Eye (tissue), 1 donor: ENCODE data around the gene CA4.
A peak's percentile ranks its signal among the peaks of the same experiment; 100 is the strongest.

ENCODE experiments used
- DNase-seq: peaks from one replicate; pipeline ENCODE4 v3.0.0-alpha.2; 2015

The CA4 gene

DNA sequence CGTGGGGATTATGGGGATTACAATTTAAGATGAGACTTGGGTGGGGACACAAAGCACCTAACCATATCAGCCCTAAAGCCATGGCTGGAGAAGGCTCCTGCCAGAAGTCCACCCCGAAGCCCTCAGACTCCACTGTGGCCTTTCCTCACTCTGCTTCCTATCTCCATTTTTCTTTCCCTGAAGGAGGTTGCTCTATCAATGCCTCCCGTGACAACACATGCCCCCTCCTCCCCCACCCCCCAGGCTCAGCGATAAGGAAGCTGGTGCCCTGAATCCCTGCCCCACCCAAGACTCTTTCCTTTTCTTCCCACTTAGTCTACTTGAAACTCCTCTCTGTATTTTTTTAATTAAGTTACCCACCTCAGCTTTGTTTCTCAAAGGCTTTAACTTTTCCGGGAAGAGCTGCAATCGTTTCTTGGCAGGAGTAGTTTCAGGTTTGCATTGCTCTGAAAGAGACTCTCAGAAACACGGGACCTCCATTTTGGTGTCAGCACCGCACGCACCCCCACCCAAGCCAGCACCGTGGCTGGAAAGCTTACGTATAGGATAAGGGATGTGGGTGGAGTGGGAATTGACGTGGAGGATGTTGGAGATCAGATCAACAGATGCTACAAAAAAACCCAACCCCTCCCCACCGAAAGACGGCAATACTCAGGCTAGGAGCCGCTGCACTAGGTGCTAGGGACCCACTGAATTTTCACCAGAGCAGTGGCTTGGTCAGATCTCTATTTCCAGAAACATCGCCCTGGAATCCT, 15.2 kb upstream of the CA4 start:
- no peak for DNase-seq

GRCh38 chr17:60135151-60135950, 14.4 kb upstream of the CA4 start:
- DNase-seq = peak; percentile 95

- no peak for DNase-seq
These were observed 13.7 kb upstream of the CA4 start for GRCh38 chr17:60135951-60136666.

- DNase-seq = no peak
These were observed 12.0 kb upstream of the CA4 start for GRCh38 chr17:60137731-60138130.

DNA sequence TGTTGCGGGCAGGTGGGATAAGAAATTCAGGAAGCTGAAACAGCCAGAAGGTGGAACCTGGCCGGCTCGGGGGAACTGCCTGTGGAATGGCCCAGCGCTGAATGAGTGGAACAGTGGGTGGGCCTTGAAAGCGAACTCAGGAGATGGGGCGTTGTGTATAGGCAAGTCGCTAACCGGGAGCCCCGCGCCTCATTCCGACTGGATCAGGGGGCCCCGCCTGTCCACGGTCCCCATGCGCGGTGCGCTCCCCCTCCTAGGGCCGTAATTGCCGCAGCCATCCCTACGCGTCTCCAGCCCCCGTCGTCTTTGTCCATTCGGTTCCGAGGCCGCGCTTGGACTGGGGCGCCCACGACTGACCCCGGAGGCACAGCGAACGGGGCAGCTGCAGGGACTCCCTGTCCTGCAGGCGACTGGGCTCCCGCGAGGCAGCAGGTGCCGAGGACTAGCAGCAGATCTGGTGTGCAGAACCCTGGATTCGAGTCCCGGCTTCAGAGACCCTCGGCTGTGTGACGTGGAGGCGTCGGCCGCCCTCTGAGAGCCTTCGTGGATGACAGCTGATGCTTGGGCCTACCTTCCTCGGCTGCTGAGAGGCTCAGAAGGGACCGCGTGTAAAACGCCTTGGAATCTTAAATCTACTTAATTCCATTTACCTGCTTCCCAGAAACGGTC, 10.9 kb upstream of the CA4 start:
- peak; percentile 28 for DNase-seq

DNA sequence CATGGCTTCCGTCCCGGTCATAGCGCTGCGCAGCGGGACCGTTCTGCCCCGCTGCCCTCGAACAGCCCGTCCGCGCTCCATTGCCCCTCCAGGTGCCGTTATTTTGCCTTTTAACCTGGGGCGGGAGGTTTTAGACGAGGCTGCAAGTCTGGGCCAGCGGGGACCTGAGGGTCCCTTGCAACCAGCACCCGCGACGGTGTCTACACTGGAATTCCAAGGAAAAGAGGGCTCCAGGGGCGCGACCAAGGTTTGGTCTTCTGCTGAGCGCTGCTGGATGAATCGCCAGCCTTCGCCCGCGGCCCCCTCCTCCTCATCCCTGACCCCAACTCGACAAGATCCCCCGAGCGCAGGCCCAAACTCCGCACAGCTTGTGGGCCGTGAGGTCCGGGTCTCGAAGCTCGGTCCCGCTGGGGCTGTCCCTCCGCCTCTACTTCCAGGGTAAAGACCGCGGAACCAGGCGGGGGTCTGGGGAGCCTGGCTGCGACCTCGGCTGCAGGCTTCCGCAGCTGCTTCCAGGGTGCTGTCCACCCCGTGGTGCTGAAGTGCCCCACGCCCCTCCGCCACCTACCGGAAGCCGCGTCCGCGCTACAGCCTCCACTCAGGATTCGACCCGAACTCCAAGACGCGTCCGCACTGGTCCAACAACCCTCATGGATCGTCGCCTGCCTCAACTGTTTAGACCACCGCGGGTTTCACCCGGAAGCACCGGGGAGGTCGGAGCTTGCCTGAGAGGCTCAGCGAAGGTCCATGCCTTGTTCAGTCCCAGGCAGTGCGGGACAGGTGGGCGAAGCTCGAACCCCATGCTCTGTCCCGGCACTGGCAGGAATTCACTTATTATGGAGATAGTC, 10.1 kb upstream of the CA4 start:
- DNase-seq = peak; percentile 89

DNA sequence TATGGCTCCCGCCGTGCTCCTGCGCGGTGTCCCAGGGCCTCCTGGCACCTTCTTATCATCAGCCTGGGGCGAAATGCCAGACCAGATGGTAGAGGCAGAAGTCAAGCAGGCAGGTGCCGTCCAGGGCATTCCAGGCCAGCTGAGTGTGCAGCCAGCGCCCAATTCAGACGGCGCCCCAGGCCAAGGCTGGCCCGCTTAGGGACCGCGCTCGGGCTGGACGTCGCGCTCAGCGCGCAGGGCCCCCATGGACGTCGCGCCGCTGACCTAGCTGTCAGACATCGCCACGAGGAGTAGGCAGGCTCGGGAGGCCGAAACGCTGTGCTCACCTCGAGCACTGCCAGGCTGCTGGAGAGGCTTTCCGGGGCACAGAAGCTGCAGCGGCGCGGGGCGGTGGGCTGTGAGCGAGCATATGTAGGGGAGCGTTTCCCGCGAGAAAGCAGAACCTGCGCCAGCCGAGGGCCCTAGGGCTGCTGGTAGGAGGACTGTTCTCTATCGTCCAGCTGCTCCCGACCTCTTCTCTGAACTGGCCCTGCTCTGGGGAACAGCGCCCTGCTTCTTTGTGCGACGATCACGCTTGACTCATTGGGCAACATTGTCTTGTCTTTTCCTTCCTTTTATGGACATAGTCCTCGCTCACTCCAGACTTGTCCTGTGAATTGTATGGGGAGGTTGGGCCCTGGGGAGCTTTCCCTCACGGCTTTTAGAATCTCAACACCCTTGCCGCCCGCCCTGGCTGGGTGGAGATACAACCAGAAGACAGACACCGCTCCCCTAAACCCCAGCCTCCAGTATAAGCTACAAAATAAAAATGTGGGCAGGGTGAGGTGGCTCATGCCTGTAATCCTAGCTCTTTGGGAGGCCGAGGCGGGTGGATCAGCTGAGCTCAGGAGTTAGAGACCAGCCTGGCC, 8.4 kb upstream of the CA4 start:
- peak; percentile 32 for DNase-seq

DNA sequence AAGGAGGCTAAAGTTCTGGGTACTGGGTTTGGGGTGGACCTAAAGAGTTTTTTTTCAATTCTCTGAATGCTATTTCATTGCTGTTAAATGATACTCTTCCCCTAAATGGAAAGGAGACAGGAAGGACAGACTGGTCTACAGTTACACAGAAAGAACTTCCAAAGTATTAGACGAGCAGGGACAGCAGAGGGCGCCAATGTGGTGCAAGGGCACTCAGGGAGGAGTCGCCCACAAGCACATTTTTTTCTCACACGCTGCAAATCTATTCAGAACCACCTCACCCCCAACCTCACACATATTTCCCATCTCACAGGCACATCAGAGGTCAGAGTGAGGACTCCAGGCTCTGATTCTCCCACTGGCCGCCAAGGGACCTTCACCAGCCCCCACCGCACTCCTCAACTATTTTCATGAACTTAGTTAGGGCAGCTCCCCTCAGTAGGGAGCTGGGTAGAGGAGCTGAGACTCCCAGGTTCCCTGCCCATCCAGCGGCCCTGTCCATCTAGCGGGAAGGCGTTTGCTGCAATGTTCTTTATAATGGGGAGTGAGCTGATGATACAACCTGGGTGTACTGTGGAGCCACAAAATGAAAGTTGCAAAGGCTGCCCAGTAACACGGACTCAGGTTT, 6.8 kb upstream of the CA4 start:
- DNase-seq = peak; percentile 90

DNA sequence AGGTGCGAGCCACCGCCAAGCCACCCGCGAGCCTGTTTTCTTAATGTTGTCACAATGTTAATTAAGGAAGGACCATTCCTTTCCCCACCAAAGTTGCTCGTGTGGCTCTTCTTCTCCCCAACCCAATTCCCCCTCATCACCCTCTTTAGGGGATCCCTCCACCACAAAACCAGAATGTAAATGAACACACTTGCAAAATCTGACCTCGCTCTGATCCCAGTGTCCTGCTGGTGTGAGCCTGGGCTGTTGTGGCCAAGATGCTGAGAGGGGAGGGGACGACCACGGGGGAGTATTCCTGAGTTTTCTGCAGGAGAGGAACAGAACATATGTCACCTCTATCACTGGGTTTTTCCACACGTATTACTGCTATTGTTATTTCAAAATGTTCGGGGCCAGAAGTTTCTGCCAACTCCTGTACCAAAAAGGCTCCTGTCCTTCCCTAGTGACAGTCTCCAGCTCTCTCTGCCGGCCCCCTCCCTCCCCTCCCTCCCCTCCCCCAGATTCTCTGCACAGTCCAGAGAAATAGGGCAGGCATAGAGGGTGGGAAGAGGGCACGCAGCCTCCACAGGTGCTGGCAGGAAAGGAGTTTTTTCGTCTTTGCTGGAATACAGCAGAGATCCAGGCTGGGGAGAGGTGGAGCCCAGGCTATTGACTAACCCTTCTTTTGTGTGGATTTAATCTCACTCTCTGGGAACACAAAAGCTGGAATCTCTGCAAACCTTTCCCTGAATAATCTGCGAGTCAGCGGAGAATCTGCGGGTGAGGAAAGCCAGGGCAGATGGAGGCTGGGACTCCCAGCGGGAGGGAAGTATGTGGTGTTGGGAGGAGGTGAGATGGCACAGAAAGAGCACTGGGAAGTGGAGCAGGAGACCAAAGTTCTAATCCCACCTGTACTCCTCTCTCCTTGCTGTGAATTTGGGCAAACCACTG, 4.5 kb upstream of the CA4 start:
- DNase-seq = no peak

DNA sequence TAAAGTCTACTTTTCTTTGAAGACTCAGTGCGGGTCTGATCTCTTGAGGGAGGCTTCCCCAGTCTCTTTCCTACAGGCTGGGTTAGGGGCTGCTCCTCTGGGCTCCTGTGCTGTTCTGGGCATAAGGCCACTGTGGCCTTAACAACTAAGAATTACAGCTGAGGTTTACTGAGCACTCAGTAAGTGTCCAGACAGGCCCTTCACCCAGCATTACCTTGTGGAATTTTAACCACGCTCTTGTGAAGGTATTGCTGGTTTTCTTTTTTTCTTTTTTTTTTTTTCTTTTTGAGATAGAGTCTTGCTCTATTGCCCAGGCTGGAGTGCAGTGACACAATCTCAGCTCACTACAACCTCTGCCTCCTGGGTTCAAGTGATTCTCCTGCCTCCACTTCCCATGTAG, 3.6 kb upstream of the CA4 start:
- DNase-seq = no peak

GRCh38 chr17:60147553-60148223, 2.1 kb upstream of the CA4 start:
- DNase-seq = no peak

DNA sequence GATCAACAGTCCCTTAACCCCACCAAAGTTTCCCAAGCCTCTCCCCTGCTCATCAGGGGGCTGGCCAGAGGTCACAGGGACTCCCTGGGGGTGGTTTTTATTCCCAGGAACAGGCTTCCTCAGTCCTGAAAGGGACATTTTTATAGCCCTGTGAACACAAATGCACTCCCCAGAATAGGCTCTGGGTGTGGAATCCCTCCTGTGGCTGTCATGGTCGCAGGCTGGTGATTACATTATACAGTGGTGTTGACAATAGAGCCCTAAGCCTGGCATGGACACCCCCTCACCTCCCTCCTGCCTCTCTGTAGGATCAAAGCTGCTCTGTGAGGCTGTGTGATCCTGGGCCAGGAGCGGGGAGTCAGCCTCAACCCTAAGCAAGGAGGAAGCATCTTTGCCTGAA, 1.4 kb upstream of the CA4 start:
- no peak for DNase-seq

- no peak for DNase-seq
These were observed 1.6 kb downstream of the CA4 start for GRCh38 chr17:60151355-60151754.

- DNase-seq = peak; percentile 22
These were observed 4.0 kb downstream of the CA4 start for GRCh38 chr17:60153606-60154390.

DNA sequence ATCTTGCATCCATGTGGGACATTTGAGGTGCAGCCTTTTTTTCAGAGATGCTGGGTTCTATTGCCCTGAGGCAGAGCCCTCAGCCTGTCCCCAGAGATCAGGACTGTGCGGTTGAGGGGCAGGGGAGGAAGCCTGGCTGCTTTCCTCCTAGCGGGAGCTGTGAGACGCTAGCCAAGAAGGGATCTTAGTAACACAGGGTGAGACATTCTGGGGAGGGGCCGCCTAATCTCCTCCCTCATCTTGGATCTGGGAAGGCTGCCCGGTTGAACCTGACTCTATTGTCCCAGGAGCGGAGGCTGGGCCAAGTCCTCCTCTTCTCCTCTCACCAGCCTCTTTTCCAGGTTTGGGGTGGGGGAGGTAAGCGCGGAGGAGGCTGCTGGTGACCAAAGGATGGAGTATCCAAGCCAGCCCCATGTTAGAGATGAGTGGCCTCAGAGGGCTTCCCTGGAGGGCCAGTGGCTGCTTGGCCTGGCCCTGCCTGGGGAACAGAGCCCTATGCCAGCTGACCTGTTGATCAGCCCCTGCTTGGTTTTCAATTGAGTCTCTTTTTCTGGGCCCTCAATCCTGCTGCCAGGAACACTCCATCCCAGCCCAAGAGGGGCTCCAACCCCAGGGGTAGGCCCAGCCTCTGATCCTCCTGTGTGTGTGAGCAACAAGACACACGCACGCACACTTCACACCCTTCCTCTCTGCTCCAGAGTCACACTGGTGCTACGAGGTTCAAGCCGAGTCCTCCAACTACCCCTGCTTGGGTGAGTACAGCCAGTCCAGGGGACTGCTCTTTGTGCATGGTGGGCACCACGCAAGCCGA, 5.0 kb downstream of the CA4 start:
- peak; percentile 61 for DNase-seq

DNA sequence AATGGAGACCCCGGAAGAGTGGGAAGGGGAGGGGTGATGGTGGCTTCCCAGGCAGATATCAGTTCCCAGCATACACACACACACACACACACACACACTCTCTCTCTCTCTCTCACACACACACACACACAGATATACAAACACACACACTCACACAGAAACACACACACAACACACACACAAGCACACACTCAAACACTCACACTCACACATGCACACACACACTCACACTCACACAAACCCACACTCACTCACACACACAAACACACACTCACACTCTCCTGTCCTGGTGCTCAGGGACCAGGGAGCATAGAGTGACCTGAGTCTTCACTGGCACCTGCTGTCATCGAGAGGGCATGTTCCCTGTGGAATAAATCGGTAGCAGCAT, 5.6 kb downstream of the CA4 start:
- DNase-seq = no peak

DNA sequence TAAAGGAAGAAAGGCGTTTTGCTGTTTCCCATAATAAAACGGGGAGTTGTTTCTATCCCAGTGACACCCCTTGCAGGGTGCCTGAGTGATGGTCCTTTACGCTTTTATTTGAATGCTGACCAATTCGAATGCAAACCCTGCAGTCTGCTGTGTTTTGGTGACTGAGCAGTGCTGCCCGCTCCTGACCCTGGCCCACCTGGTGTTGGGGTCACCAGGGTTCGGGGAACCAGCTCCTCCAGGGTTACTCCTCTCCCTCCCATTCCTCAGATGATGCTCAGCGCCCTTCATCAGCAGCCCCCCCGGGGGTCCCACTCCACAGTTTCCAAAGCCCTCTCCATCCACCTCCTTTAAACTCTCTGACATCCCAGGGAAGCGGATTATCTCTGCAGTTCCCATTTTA, 6.0 kb downstream of the CA4 start:
- no peak for DNase-seq
